Measurements from ENCODE around the gene DAND5.

The DAND5 gene

GRCh38 chr19:13014101-13014920, 44.9 kb downstream of the DAND5 start:
- peaks cover 5% of the 10 kb centered on the region for H3K27me3 ChIP-seq (ENCODE audit: insufficient read depth, low read length, poor library complexity)
- peaks cover 32% of the 10 kb centered on the region for H4K20me1 ChIP-seq (ENCODE audit: insufficient read depth, low read length)
- H3K9ac ChIP-seq (ENCODE audit: low read depth, low read length), result no peak overlapping the region
- H3K4me3 ChIP-seq (ENCODE audit: low read depth in 1 of 2, low read length in 2 of 2), result no peak overlapping the region
- H2AFZ ChIP-seq (ENCODE audit: low read depth, low read length), result no peak overlapping the region
- no peak for DNase-seq
- no peaks in the 10 kb centered on the region for H3K36me3 ChIP-seq (ENCODE audit: insufficient read depth, low read length)
- H3K79me2 ChIP-seq (ENCODE audit: insufficient read depth, low read length), result no peaks in the 10 kb centered on the region
- TF ChIP-seq EZH2 (IDR thresholded peaks at IDR 0.05; ENCODE audit: borderline replicate concordance, low read depth, low read length, severe bottlenecking) (no peak), CTCF (IDR thresholded peaks at IDR 0.05; ENCODE audit: borderline replicate concordance, extremely low read depth, low read length, poor library complexity, severe bottlenecking) (no peak)
- no peak for ATAC-seq (ENCODE audit: insufficient read depth, low read depth)
- no peaks in the 10 kb centered on the region for H3K4me1 ChIP-seq (ENCODE audit: insufficient read depth, low read length)
- no peak overlapping the region for H3K27ac ChIP-seq (ENCODE audit: low read length)
- no peak overlapping the region for H3K4me2 ChIP-seq (ENCODE audit: insufficient read depth, low read length)
- H3K9me3 ChIP-seq (ENCODE audit: insufficient read depth, low read length, severe bottlenecking), result no peaks in the 10 kb centered on the region

- H3K79me2 ChIP-seq (ENCODE audit: insufficient read depth, low read length), result no peaks in the 10 kb centered on the region
- H3K4me1 ChIP-seq (ENCODE audit: insufficient read depth, low read length), result no peaks in the 10 kb centered on the region
- no peak overlapping the region for H3K4me3 ChIP-seq (ENCODE audit: low read depth in 1 of 2, low read length in 2 of 2)
- TF ChIP-seq EZH2 (IDR thresholded peaks at IDR 0.05; ENCODE audit: borderline replicate concordance, low read depth, low read length, severe bottlenecking) (no peak), CTCF (IDR thresholded peaks at IDR 0.05; ENCODE audit: borderline replicate concordance, extremely low read depth, low read length, poor library complexity, severe bottlenecking) (no peak)
- no peaks in the 10 kb centered on the region for H3K36me3 ChIP-seq (ENCODE audit: insufficient read depth, low read length)
- DNase-seq, result no peak
- no peak overlapping the region for H2AFZ ChIP-seq (ENCODE audit: low read depth, low read length)
- H4K20me1 ChIP-seq (ENCODE audit: insufficient read depth, low read length), result peaks cover 32% of the 10 kb centered on the region
- H3K9ac ChIP-seq (ENCODE audit: low read depth, low read length), result no peak overlapping the region
- no peak for ATAC-seq (ENCODE audit: insufficient read depth, low read depth)
- H3K9me3 ChIP-seq (ENCODE audit: insufficient read depth, low read length, severe bottlenecking), result no peaks in the 10 kb centered on the region
- no peak overlapping the region for H3K27ac ChIP-seq (ENCODE audit: low read length)
- H3K27me3 ChIP-seq (ENCODE audit: insufficient read depth, low read length, poor library complexity), result peaks cover 5% of the 10 kb centered on the region
- H3K4me2 ChIP-seq (ENCODE audit: insufficient read depth, low read length), result no peak overlapping the region
Measured at GRCh38 chr19:13014921-13015280, 45.5 kb downstream of the DAND5 start.

- Histone ChIP-seq H3K79me2 (ENCODE audit: insufficient read depth, low read length) (no peaks in the 10 kb centered on the region), H3K4me1 (ENCODE audit: insufficient read depth, low read length) (no peaks in the 10 kb centered on the region), H3K27me3 (ENCODE audit: insufficient read depth, low read length, poor library complexity) (peaks cover 5% of the 10 kb centered on the region), H3K36me3 (ENCODE audit: insufficient read depth, low read length) (no peaks in the 10 kb centered on the region), H3K4me3 (ENCODE audit: low read depth in 1 of 2, low read length in 2 of 2) (no peak overlapping the region), H3K9ac (ENCODE audit: low read depth, low read length) (no peak overlapping the region), H2AFZ (ENCODE audit: low read depth, low read length) (no peak overlapping the region), H3K9me3 (ENCODE audit: insufficient read depth, low read length, severe bottlenecking) (no peaks in the 10 kb centered on the region), H3K4me2 (ENCODE audit: insufficient read depth, low read length) (no peak overlapping the region), H4K20me1 (ENCODE audit: insufficient read depth, low read length) (peaks cover 29% of the 10 kb centered on the region), H3K27ac (ENCODE audit: low read length) (no peak overlapping the region)
- no peak for TF ChIP-seq EZH2 (IDR thresholded peaks at IDR 0.05; ENCODE audit: borderline replicate concordance, low read depth, low read length, severe bottlenecking)
- no peak for TF ChIP-seq CTCF (IDR thresholded peaks at IDR 0.05; ENCODE audit: borderline replicate concordance, extremely low read depth, low read length, poor library complexity, severe bottlenecking)
- no peak for ATAC-seq (ENCODE audit: insufficient read depth, low read depth)
- no peak for DNase-seq
Measured at GRCh38 chr19:13015361-13016223, 46.2 kb downstream of the DAND5 start.

All from DND-41 (cell line).